ENCODE data around the gene GHRHR. TPM values are rescaled to one million over a fixed set of nuclear protein-coding genes. Genes with fewer than 3 reads are reported as not detected.

GHRHR gene
- total and polyA plus RNA-seq, 10 of the 15 experiments (the other 5 are each of a cell fraction or from before 2014, with no cell fraction given): not detected

GRCh38 chr7:30941582-30942323 is 22.0 kb upstream of the GHRHR start:
- no peaks in the 10 kb centered on the region for H3K79me2 ChIP-seq (ENCODE audit: control insufficient read depth, insufficient read depth, low read length)
- ChIA-PET CTCF (interaction anchor here (0.8 to 2.3 kb wide), 7 partner anchors 32 to 192 kb away, joined by 3 to 9 read pairs (median 3); no protein-coding TSS in a partner anchor), RAD21 (ENCODE audit: unreplicated experiment) (no interaction called here), SMC1A (ENCODE audit: uncharacterized antibody, unreplicated experiment) (interaction anchor here (3.4 kb wide), 1 partner anchor 32 kb away, joined by 10 read pairs; no protein-coding TSS in a partner anchor), POLR2A (no interaction called here)
- 15% methylated on average over 8 of the region's 8 CpGs for whole genome bisulfite sequencing (ENCODE audit: insufficient coverage, insufficient replicate concordance, low lambda C conversion rate, missing lambda C conversion rate)
- no peak overlapping the region for H3K9ac ChIP-seq (ENCODE audit: control insufficient read depth, insufficient read depth, low read length)
- in situ Hi-C loops (cut with MboI): no loop called here
- intact Hi-C loops (cut with micrococcal nuclease; ENCODE audit: unreplicated experiment): no loop called here
- ATAC-seq (no peak), DNase-seq (ENCODE audit: low read depth, low spot score) (no peak), FAIRE-seq (no peak)
- no peak overlapping the region for H2AFZ ChIP-seq (ENCODE audit: control insufficient read depth, low read depth, low read length)
- H3K27me3 ChIP-seq (replicated peaks in 1 of 2; ENCODE audit: control insufficient read depth in 2 of 2, insufficient read depth in 2 of 2, low read length in 1 of 2): no peaks in the 10 kb centered on the region; a peak in 1 of 4 replicates
- BruUV-seq (replicated peaks): no TSS peak
- H3K4me1 ChIP-seq (ENCODE audit: control insufficient read depth, insufficient read depth, low read length): no peaks in the 10 kb centered on the region
- no peak overlapping the region for H3K4me3 ChIP-seq
- TF ChIP-seq IKZF1 (conservative IDR thresholded peaks at IDR 0.05) (no peak), HCFC1 (IDR thresholded peaks at IDR 0.05; ENCODE audit: low read length) (no peak), ZNF207 (IDR thresholded peaks at IDR 0.05; ENCODE audit: borderline replicate concordance) (no peak), POLR2AphosphoS2 (IDR thresholded peaks at IDR 0.05; ENCODE audit: low read depth, low read length) (no peak), KDM1A (IDR thresholded peaks at IDR 0.05; ENCODE audit: borderline replicate concordance) (no peak), KLF5 (IDR thresholded peaks at IDR 0.05; ENCODE audit: partially characterized antibody) (no peak), MLLT1 (IDR thresholded peaks at IDR 0.05) (no peak), RUNX3 (IDR thresholded peaks at IDR 0.05; ENCODE audit: low read length) (no peak), RAD51 (IDR thresholded peaks at IDR 0.05) (no peak), SMC3 (IDR thresholded peaks at IDR 0.05; ENCODE audit: borderline replicate concordance, low read length) (no peak), SUPT20H (IDR thresholded peaks at IDR 0.05; ENCODE audit: borderline replicate concordance, control insufficient read depth, low read depth, low read length) (no peak), ZZZ3 (IDR thresholded peaks at IDR 0.05; ENCODE audit: control insufficient read depth, insufficient read length, low read depth) (no peak), ZSCAN29 (IDR thresholded peaks at IDR 0.05) (no peak)
- no peak overlapping the region for H3K4me2 ChIP-seq (ENCODE audit: control insufficient read depth, insufficient read depth)
- no peaks in the 10 kb centered on the region for H3K9me3 ChIP-seq (replicated peaks; ENCODE audit: control insufficient read depth, insufficient read depth, low read length)
- no peaks in the 10 kb centered on the region for H4K20me1 ChIP-seq (ENCODE audit: control insufficient read depth, insufficient read depth)
- no peaks in the 10 kb centered on the region for H3K36me3 ChIP-seq (ENCODE audit: control insufficient read depth in 2 of 2, insufficient read depth in 2 of 2, low read length in 1 of 2)
- H3K27ac ChIP-seq (ENCODE audit: control insufficient read depth, insufficient read depth): no peak overlapping the region

All from GM12878 (cell line).